Brain pericyte (primary cell): ENCODE data around the gene RASSF5.
"Not testable (repeated sequence)": the region's sequence is repeated elsewhere in the genome, so short reads cannot be mapped to it uniquely, and the experiment has no call there.

Experiments
- DNase-seq: peaks from one replicate; pipeline ENCODE4 v3.0.0-alpha.2; 2012; ENCODE audit warnings: low read depth, low spot score

The RASSF5 gene

DNA sequence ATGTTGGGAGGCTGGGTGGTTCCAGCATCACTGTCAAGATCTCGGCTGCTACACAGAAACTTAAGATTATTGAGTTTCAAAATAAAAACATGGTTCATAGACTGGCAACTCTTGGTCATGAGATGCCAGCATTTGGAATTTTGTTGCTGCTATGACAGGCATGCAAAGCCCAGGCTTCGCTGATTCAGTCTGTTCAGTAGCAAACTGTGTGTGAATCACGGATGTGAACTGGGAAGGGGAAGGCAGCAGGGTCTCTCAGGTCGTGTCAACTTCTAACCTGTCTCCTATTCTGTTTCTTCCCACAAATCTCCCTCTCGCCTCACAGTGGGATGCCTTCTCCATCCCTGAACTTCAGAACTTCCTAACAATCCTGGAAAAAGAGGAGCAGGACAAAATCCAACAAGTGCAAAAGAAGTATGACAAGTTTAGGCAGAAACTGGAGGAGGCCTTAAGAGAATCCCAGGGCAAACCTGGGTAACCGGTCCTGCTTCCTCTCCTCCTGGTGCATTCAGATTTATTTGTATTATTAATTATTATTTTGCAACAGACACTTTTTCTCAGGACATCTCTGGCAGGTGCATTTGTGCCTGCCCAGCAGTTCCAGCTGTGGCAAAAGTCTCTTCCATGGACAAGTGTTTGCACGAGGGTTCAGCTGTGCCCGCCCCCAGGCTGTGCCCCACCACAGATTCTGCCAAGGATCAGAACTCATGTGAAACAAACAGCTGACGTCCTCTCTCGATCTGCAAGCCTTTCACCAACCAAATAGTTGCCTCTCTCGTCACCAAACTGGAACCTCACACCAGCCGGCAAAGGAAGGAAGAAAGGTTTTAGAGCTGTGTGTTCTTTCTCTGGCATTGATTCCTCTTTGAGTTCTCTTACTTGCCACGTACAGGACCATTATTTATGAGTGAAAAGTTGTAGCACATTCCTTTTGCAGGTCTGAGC lies 79.4 kb downstream of the RASSF5 start:
- no peak for DNase-seq

GRCh38 chr1:206587904-206588303 lies 80.6 kb downstream of the RASSF5 start:
- no peak for DNase-seq

- no peak for DNase-seq
Observed at GRCh38 chr1:206588492-206588891, 81.2 kb downstream of the RASSF5 start.

- DNase-seq = peak; percentile 27
Observed at GRCh38 chr1:206589206-206589605, 81.9 kb downstream of the RASSF5 start.

GRCh38 chr1:206590025-206590758 lies 82.9 kb downstream of the RASSF5 start:
- no peak for DNase-seq

DNA sequence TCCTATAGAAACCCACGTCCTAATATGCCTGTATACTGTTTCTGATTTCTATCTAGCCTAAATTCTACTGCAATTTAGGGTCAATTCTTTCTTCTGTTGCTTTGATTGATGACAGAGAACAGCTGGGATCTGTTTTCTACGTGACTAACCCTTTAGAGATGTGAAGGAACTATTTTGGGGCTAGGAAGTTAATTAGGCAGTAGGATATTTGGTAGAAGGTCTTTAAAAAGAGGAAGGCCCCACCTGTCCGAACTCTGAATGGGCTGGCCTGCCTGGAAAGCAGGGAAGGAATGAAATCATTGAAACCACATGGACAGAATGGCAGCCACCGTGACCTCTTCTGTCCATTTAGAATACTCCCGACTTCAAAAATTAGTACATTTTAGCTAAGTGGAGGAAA lies 83.9 kb downstream of the RASSF5 start:
- DNase-seq = no peak

DNA sequence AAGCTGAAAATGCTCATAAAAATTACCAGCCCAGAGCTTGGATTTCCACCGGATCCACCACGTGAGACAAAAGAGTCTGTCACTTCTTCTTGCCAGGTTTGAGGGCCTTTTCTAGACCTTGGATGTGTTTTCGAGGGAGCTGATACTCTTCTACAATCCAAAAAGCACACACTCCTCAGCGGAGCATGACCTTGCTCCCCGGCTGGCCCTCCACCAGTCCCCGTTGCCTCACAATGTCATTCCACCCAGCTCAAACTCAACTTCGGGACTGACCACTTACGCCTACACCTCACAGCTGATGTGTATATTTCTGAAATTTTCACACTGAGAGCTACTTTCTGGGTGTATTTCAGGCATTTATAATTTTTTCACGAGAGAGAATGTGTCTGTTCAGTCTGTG lies 84.4 kb downstream of the RASSF5 start:
- no peak for DNase-seq

DNA sequence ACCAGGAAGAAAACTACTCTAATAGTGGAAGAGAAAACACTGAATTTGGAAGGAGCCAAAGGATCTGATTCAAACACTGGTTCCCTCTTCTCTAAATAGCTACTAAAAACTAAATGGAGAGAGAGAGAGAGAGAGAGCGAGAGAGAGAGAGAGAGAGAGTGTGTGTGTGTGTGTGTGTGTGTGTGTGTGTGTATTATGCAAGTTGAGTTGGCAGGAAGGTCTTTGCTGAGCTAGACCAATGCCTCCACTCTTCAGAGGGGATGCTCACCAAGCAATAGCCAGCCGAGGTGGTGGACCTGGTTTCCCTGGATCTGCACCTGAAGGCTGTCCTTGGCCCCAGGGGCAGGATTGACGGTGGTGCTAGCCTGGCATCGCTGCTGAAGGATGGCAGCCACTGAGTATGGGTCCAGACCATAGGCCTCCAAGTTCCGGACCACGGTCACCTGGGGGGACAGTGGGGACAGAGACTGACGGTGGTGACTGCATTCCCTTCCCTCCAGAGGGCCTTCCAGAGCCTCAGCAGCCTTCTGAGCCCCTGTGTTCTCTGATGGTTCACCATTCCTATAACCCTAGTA lies 86.1 kb downstream of the RASSF5 start:
- no peak for DNase-seq

- no peak for DNase-seq
Observed at GRCh38 chr1:206595581-206596318, 88.4 kb downstream of the RASSF5 start.

DNA sequence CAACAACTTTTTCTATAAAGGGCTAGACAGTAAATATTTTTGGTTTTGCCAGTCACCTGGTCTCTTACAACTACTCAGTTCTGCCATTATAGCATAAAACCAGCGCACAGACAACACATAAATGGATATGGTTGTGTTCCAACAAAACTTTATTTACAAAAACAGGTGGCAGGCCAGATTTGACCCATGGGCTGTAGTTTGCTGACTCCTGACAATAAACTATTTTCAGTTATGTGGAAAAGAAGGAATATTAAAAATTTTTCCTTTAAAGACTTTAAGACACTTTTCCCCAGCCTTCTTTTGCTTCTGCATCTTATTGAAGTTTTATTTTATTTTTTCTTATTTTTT lies 89.0 kb downstream of the RASSF5 start:
- no peak for DNase-seq

DNA sequence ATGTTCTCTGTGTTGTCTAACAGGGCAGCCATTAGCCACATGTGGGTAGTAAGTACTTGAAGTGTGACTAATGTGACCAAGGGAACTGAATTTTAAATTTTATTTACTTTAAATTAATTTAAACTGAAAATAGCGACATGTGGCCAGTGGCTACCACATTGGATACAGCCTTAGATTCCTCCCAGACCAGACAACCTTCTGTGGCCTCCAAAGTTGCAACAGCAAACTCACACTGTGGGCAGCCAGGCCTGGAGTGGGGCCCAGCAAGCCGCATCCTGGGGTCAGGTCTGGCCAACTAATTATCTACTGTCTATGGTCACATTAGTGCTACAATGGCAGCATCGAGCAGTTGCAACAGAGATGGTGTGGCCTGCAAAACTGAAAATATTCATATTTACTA lies 93.2 kb downstream of the RASSF5 start:
- DNase-seq = no peak

GRCh38 chr1:206604861-206605260 lies 97.5 kb downstream of the RASSF5 start:
- DNase-seq = no peak

- no peak for DNase-seq
Observed at GRCh38 chr1:206606867-206607266, 99.5 kb downstream of the RASSF5 start.

DNA sequence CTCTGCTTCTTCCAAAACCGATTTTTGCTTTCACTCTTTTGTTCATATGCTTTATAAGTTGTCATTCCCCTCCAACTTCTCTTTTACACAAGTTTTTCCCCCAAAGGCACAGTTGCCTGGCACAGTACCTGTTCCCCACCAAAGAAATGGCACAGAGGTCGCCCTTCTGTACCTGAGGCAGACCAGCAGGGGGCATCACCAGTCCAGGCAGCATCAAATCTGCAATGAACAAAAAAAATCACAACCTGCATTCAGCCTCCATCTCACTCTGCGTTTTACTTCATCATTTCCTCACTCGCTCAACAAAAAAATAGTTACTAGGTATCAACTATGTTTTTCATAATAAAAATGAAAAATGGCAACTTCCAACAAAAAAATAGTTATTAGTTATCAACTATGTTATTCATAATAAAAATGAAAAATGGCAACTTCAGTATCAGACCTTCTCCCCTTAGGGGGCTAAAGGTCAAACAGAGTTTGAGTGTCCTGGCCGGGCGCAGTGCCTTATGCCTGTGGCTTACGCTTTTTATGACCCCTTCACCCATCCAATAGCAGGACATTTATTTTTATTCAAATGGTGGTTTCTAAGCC lies 100.9 kb downstream of the RASSF5 start:
- no peak for DNase-seq

DNA sequence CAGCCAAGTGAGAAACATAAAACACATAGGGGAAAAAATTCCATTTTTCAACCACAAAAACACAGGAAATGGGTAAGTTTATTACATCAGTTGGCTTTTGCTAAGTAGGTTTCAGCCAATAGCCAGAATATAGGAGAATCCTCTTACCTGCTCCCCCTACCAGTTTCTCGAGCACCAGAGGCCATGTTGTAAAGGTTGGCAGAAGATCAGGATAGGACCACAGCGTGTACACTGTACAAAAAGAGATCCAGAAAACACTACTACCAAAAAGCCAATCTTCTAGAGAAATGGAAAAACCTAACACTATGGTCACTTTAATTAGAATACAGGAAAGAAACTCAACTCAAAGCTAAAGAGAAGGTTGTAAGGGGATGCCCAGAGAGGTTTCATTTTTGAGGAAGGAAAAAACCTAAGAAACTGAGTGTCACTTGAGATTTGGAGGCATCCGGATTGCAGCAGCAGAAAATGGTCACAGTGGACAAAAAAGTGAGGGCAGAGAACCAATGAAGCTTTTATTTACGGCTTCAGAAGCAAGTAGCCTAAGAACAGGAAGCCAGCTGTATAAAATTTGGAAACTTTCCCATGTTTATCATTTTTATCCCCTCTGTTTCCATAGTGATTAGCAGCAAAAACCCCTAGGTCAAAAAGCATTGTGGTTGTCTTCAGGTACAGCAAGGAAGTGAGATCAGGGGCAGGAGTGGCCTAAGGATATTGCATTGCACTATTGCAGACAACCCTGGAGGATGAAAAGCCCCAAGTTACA lies 102.1 kb downstream of the RASSF5 start:
- DNase-seq = no peak

DNA sequence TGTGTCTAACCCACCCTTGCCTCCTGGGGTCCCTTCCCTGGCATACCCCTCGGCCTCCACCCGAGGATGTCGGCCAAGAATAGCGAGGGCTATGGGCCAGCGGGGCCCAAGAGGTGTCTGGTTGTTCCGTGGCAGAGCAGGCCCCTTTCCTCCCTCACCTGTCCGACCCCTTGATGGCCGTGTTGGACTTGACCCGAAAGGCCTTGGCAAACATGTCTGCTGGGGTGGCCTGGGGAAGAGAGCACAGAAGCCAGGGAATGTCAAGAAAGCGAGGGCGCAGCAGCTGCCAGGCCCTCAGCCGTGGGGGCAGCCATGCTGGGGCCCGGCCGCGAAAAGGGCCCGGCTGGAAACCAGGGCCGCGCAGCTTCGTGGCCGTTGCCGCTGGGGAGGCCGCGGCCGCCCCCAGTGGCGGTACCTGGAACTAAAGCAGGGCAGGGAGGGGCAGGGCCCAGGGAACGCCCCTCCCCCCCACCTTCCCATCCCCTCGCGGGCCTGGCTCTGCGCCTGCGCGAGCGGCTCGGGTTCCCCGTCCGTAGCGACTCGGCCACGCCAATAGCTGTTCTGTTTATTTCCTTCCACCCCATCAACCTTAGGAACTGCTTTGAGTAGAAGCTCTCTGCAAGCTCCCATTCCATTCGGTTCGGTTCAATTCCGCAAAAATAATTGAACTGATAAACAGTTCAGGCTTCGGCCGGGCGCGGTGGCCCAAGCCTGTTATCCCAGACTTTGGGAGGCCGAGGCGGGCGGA lies 105.0 kb downstream of the RASSF5 start, which contains the start of gene EIF2D:
Gene EIF2D, minus strand, starts transcription at position 337 of the 748 bp plus-strand sequence. Its CDS starts 123 bp downstream, at position 214.
- peak; percentile 83 for DNase-seq

- not testable (repeated sequence) for DNase-seq
Observed at GRCh38 chr1:206626396-206626795, 119.1 kb downstream of the RASSF5 start.

- DNase-seq = no peak
Observed at GRCh38 chr1:206628916-206629315, 121.6 kb downstream of the RASSF5 start.

- DNase-seq = peak; percentile 75
Observed at GRCh38 chr1:206631085-206631509, 123.8 kb downstream of the RASSF5 start.

DNA sequence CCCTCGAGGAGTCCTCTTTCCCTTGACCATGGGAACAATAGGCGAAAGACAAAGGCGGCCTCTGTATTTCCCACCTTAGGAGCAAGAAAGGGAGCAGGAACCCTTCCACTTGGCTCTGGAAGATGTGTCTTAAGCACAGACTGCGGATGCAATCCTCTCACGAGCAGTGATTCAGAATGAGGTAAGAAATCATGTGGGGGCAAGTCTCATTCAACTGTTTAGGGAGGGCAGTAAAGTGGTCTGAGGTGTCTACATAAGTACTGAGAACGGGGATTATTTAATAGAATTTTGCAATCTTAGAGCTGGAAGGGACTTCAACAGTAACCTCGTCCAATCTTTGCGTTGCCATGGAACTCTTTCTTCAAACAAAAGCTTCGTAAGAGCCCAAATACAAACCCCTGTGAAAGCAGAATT lies 126.4 kb downstream of the RASSF5 start:
- no peak for DNase-seq
